IPS-15b (cell line): ENCODE results near the gene RRAD.

ENCODE experiments used
- H3K27me3 ChIP-seq: one replicate; pipeline ENCODE4 v1.6.1; 2013; ENCODE audit warnings: low read length; ENCODE audit not compliant: control insufficient read depth, insufficient read depth
- H3K36me3 ChIP-seq: one replicate; pipeline ENCODE4 v1.6.1; 2013; ENCODE audit warnings: low read length; ENCODE audit not compliant: control insufficient read depth, insufficient read depth
- H3K4me1 ChIP-seq: one replicate; pipeline ENCODE4 v1.6.1; 2013; ENCODE audit warnings: mild to moderate bottlenecking, low read length; ENCODE audit not compliant: control insufficient read depth, insufficient read depth
- H3K4me3 ChIP-seq: one replicate; pipeline ENCODE4 v1.5.1; 2013; ENCODE audit warnings: low read depth, low read length
- H3K9ac ChIP-seq: one replicate; pipeline ENCODE4 v1.6.1; 2013; ENCODE audit warnings: low read depth, mild to moderate bottlenecking, low read length
- H3K9me3 ChIP-seq: one replicate; pipeline ENCODE4 v1.6.1; 2013; ENCODE audit warnings: mild to moderate bottlenecking, low read length; ENCODE audit not compliant: control insufficient read depth, insufficient read depth

RRAD gene

GRCh38 chr16:66908762-66909559 lies 16.4 kb downstream of the RRAD start:
- Histone ChIP-seq H3K9ac (no peak overlapping the region), H3K9me3 (no peaks in the 10 kb centered on the region), H3K36me3 (no peaks in the 10 kb centered on the region), H3K4me3 (no peak overlapping the region), H3K4me1 (no peaks in the 10 kb centered on the region), H3K27me3 (peaks cover 5% of the 10 kb centered on the region)

- no peaks in the 10 kb centered on the region for H3K9me3 ChIP-seq
Measured at GRCh38 chr16:66908116-66908515, 17.2 kb downstream of the RRAD start.

GRCh38 chr16:66906916-66907836 lies 18.2 kb downstream of the RRAD start:
- H3K9me3 ChIP-seq, result no peaks in the 10 kb centered on the region
- H3K4me1 ChIP-seq, result no peaks in the 10 kb centered on the region
- peaks cover 5% of the 10 kb centered on the region for H3K27me3 ChIP-seq
- no peaks in the 10 kb centered on the region for H3K36me3 ChIP-seq
- no peak overlapping the region for H3K9ac ChIP-seq
- no peak overlapping the region for H3K4me3 ChIP-seq

More at GRCh38 chr16:66908116-66908515, 17.2 kb downstream of the RRAD start:
- H3K4me3 ChIP-seq, result no peak overlapping the region
- peaks cover 5% of the 10 kb centered on the region for H3K27me3 ChIP-seq
- H3K9ac ChIP-seq, result no peak overlapping the region
- H3K36me3 ChIP-seq, result no peaks in the 10 kb centered on the region
- H3K4me1 ChIP-seq, result no peaks in the 10 kb centered on the region

GRCh38 chr16:66905633-66906539 lies 19.4 kb downstream of the RRAD start:
- Histone ChIP-seq H3K27me3 (peaks cover 5% of the 10 kb centered on the region), H3K4me3 (no peak overlapping the region), H3K9ac (no peak overlapping the region), H3K9me3 (no peaks in the 10 kb centered on the region), H3K36me3 (no peaks in the 10 kb centered on the region), H3K4me1 (no peaks in the 10 kb centered on the region)

GRCh38 chr16:66904846-66905632 lies 20.3 kb downstream of the RRAD start:
- no peaks in the 10 kb centered on the region for H3K36me3 ChIP-seq
- no peak overlapping the region for H3K4me3 ChIP-seq
- H3K9ac ChIP-seq, result no peak overlapping the region
- H3K9me3 ChIP-seq, result no peaks in the 10 kb centered on the region
- peaks cover 5% of the 10 kb centered on the region for H3K27me3 ChIP-seq
- H3K4me1 ChIP-seq, result peaks cover 2% of the 10 kb centered on the region

GRCh38 chr16:66904428-66904845 lies 20.9 kb downstream of the RRAD start:
- no peak overlapping the region for H3K9ac ChIP-seq
- peaks cover 5% of the 10 kb centered on the region for H3K27me3 ChIP-seq
- H3K9me3 ChIP-seq, result no peaks in the 10 kb centered on the region
- no peak overlapping the region for H3K4me3 ChIP-seq
- H3K36me3 ChIP-seq, result no peaks in the 10 kb centered on the region
- H3K4me1 ChIP-seq, result peaks cover 2% of the 10 kb centered on the region

GRCh38 chr16:66903544-66904427 lies 21.5 kb downstream of the RRAD start:
- H3K27me3 ChIP-seq, result peaks cover 3% of the 10 kb centered on the region
- H3K36me3 ChIP-seq, result no peaks in the 10 kb centered on the region
- H3K9me3 ChIP-seq, result no peaks in the 10 kb centered on the region
- H3K9ac ChIP-seq, result no peak overlapping the region
- peaks cover 2% of the 10 kb centered on the region for H3K4me1 ChIP-seq
- no peak overlapping the region for H3K4me3 ChIP-seq

GRCh38 chr16:66902648-66903543 lies 22.4 kb downstream of the RRAD start:
- Histone ChIP-seq H3K9ac (no peak overlapping the region), H3K9me3 (no peaks in the 10 kb centered on the region), H3K4me3 (no peak overlapping the region)

GRCh38 chr16:66901626-66902025 lies 23.7 kb downstream of the RRAD start:
- no peak overlapping the region for H3K9ac ChIP-seq
- H3K36me3 ChIP-seq, result no peaks in the 10 kb centered on the region
- peaks cover 2% of the 10 kb centered on the region for H3K4me1 ChIP-seq
- H3K9me3 ChIP-seq, result no peaks in the 10 kb centered on the region
- H3K4me3 ChIP-seq, result no peak overlapping the region
- no peaks in the 10 kb centered on the region for H3K27me3 ChIP-seq

More at GRCh38 chr16:66902648-66903543, 22.4 kb downstream of the RRAD start:
- Histone ChIP-seq H3K36me3 (no peaks in the 10 kb centered on the region), H3K4me1 (peaks cover 2% of the 10 kb centered on the region), H3K27me3 (no peaks in the 10 kb centered on the region)
